Motor neuron (in vitro differentiated cells): ENCODE measurements around the gene PRDM2. TPM values are rescaled to one million over a fixed set of nuclear protein-coding genes. Genes with fewer than 3 reads are reported as not detected.
A peak's percentile ranks its signal among the peaks of the same experiment; 100 is the strongest.
"Not testable (repeated sequence)": the region's sequence is repeated elsewhere in the genome, so short reads cannot be mapped to it uniquely, and the experiment has no call there.

ENCODE experiments used
- ATAC-seq, 8 experiments: fragments of 200-7000 bp; cut with Tn5 transposase; replicated peaks in 6 of 8; 2 replicates each; pipeline ENCODE4 v1.8.0; 2021; ENCODE audit warnings: mild to moderate bottlenecking in 8 of 8, moderate library complexity in 8 of 8
- H3K27ac ChIP-seq, 2 donors: fragments of 250-450 bp; sonication (Bioruptor Pico); 2 replicates each; pipeline ENCODE4 v1.9.0; 2021; ENCODE audit warnings: antibody characterized with exemption in 2 of 2, mild to moderate bottlenecking in 2 of 2, moderate library complexity in 1 of 2
- H3K4me1 ChIP-seq, 2 donors: fragments of 250-450 bp; sonication (Bioruptor Pico); replicated peaks in 1 of 2; 2 replicates each; pipeline ENCODE4 v1.6.1; 2021; ENCODE audit warnings: antibody characterized with exemption in 2 of 2, mild to moderate bottlenecking in 2 of 2, moderate library complexity in 1 of 2
- H3K4me3 ChIP-seq, 5 donors: fragments of 250-450 bp; sonication (Bioruptor Pico); 2 replicates each; pipeline ENCODE4 v1.9.0; 2021; ENCODE audit warnings: antibody characterized with exemption in 5 of 5, mild to moderate bottlenecking in 5 of 5, moderate library complexity in 4 of 5
- WGBS, 10 experiments: fragments of 450-650 bp; shearing (Covaris generic); methylation state at CpG; one replicate each; pipeline ENCODE4 v1.0.0; 2022; 5-methylcytosine and 5-hydroxymethylcytosine counted together
- in situ Hi-C, 9 experiments: fragments of 400-800 bp; cut with MboI; loops; one replicate each; pipeline ENCODE4 v1.15.0; 2021; ENCODE audit warnings: low sequenced_read_pairs in 9 of 9, low pct_unique_long_range_greater_than_20kb in 2 of 9; ENCODE audit not compliant: unreplicated experiment in 9 of 9
- total RNA-seq, 8 experiments: library from RNA; unstranded; fragments of 300-600 nt; gene quantifications; 2 replicates each; pipeline versions ENCODE4 v1.2.3 to v1.2.4, GENCODE V29; 2022

PRDM2 gene
- total RNA-seq, 8 experiments from 2014 or later: 10.9 to 63.9 (median 37.1) TPM

GRCh38 chr1:13677896-13678295 is 22.1 kb upstream of the PRDM2 start:
- Histone ChIP-seq H3K4me1 (peaks cover 0 to 14% of the 10 kb centered on the region in 2 donors), H3K27ac (no peak overlapping the region), H3K4me3 (no peak overlapping the region)
- in situ Hi-C loops: loop anchor here in 1 of 9 experiments (10.0 kb wide), 1 partner anchor 127 kb away; no protein-coding TSS in a partner anchor
- WGBS, 10 experiments: 0 to 63% (median 30%) methylated on average over 1 of the region's 1 CpG
- ATAC-seq: no peak

DNA sequence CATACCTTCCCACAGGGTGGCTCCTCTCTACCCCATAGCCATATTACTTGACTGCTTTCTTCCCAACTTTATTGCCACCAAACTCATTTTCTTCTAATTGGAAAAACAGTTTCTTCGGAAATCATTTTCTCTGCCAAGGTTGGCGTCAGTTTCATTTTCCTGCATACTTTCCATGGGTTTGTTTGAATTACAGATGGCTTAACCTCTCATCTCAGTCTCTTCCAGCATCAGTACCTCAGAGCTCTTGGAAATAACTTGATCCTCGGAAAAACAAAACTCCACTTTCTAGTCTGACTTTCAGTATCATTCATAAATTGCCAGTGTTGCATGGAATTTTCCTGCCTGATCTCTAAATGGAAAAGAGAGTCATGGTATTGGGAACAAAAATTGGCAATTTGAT is 20.3 kb upstream of the PRDM2 start:
- Histone ChIP-seq H3K4me3 (no peak overlapping the region), H3K4me1 (peaks cover 0 to 30% of the 10 kb centered on the region in 2 donors), H3K27ac (no peak overlapping the region)
- in situ Hi-C loops: loop anchor here in 1 of 9 experiments (10.0 kb wide), 1 partner anchor 125 kb away; no protein-coding TSS in a partner anchor
- 0 to 97% (median 74%) methylated on average over 2 to 3 of the region's 3 CpGs for WGBS, 10 experiments
- no peak for ATAC-seq

GRCh38 chr1:13680609-13681008 is 19.4 kb upstream of the PRDM2 start:
- 60 to 100% (median 87%) methylated on average over 1 to 7 of the region's 9 CpGs; no CpG with 5 or more reads in 4 of the 10 experiments for WGBS, 10 experiments
- in situ Hi-C loops, H3K4me3 ChIP-seq, ATAC-seq, H3K27ac ChIP-seq: not testable (repeated sequence)
- H3K4me1 ChIP-seq: peaks cover 0 to 30% of the 10 kb centered on the region in 2 donors

GRCh38 chr1:13681921-13682320 is 18.1 kb upstream of the PRDM2 start:
- H3K4me3 ChIP-seq: no peak overlapping the region
- no peak for ATAC-seq
- H3K27ac ChIP-seq: no peak overlapping the region
- H3K4me1 ChIP-seq: peaks cover 0 to 32% of the 10 kb centered on the region in 2 donors
- WGBS, 10 experiments: 8 to 86% (median 35%) methylated on average over 1 of the region's 1 CpG; no CpG with 5 or more reads in 2 of the 10 experiments
- in situ Hi-C loops: no loop called here

- in situ Hi-C loops: no loop called here
- Histone ChIP-seq H3K4me1 (peaks cover 0 to 38% of the 10 kb centered on the region in 2 donors), H3K27ac (peak overlapping the region in 1 of 2 donors; percentile 69), H3K4me3 (no peak overlapping the region)
- WGBS, 10 experiments: 32 to 83% (median 54%) methylated on average over 1 to 3 of the region's 3 CpGs; no CpG with 5 or more reads in 2 of the 10 experiments
- ATAC-seq: peak in 2 of 8 experiments; percentile 31 to 35
Measured at GRCh38 chr1:13682444-13682843, 17.5 kb upstream of the PRDM2 start.

DNA sequence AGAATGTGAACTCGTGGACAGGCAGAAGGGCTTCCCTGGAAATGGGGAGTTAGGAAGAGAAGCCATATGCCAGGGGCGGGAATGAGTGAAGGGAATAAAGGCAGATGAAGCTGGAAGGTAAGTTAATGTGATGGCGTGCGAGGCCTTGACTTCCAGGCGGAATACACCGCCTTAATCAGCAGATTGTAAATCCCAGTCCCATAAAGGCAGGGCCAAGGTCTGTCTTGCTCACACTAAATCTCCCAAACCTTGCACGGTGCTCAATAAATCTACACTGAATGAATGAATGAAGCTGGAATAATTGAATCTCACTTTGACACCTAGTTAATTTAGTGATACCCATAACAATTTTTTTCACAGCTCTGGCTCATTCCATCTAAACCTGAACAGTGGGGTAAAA is 16.8 kb upstream of the PRDM2 start:
- WGBS, 10 experiments: 33 to 88% (median 58%) methylated on average over 2 to 7 of the region's 7 CpGs; no CpG with 5 or more reads in 1 of the 10 experiments
- peak in 5 of 8 experiments; percentile 66 to 97 (median 93) for ATAC-seq
- peak overlapping the region in 1 of 2 donors; percentile 69 for H3K27ac ChIP-seq
- no peak overlapping the region for H3K4me3 ChIP-seq
- H3K4me1 ChIP-seq: peaks cover 0 to 42% of the 10 kb centered on the region in 2 donors
- in situ Hi-C loops: no loop called here

DNA sequence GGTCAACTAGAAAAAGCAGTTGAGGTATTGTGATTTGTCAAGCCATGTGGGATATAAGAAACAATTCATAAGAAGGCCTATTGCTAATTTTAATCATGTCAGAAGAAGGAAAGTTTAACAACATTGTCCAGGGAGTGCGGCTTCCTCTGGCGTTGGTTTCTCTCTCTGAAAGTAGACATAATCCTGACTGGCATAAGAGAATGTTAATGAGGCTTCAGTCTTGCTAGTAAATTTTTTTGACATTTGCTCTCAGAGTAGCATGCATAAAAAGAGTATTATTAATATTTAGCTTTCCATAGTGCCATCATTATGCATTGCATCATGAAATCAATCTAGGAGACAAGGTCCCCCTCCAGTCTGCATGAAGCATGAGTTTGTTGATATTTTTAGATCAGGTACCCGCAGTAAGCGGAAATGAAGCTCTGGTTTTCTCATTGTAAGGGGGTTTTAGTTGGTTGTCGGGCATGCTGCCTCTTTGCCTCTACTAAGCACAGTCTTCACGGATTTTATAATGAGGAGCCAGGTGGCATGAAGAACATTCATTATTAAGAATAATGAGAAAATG is 12.8 kb upstream of the PRDM2 start:
- WGBS, 10 experiments: 50 to 93% (median 80%) methylated on average over 2 to 6 of the region's 6 CpGs
- ATAC-seq: peak in 3 of 8 experiments; percentile 34 to 52 (median 47)
- Histone ChIP-seq H3K4me3 (no peak overlapping the region), H3K27ac (peak overlapping the region in 1 of 2 donors; percentile 11), H3K4me1 (peaks cover 0 to 34% of the 10 kb centered on the region in 2 donors)
- in situ Hi-C loops: no loop called here

DNA sequence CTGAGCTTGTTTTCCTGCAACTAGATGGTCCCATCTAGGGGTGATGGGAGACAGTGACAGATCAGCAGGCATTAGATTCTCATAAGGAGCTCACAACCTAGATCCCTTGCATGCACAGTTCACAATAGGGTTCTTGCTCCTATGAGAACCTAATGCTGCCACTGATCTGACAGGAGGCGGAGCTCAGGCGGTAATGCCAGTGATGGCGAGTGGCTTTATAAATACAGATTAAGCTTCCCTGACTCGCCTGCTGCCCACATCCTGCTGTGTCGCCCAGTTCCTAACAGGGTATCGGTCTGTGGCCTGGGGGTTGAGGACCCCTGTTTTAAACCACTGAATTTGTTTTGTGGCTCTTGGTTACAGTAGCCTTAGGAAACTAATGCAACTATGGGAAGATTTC is 6.9 kb upstream of the PRDM2 start:
- WGBS, 10 experiments: 40 to 100% (median 70%) methylated on average over 1 to 6 of the region's 6 CpGs; no CpG with 5 or more reads in 2 of the 10 experiments
- H3K4me1 ChIP-seq, H3K27ac ChIP-seq, ATAC-seq, H3K4me3 ChIP-seq, in situ Hi-C loops: not testable (repeated sequence)

- no peak overlapping the region for H3K4me3 ChIP-seq
- in situ Hi-C loops: no loop called here
- ATAC-seq: no peak
- H3K27ac ChIP-seq: no peak overlapping the region
- peaks cover 3 to 4% of the 10 kb centered on the region in 2 donors for H3K4me1 ChIP-seq
- 60 to 95% (median 87%) methylated on average over 1 to 20 of the region's 21 CpGs; no CpG with 5 or more reads in 1 of the 10 experiments for WGBS, 10 experiments
Measured at GRCh38 chr1:13694886-13695684, 4.9 kb upstream of the PRDM2 start.

- no peak overlapping the region for H3K27ac ChIP-seq
- 83 to 100% (median 95%) methylated on average over 1 to 2 of the region's 2 CpGs; no CpG with 5 or more reads in 4 of the 10 experiments for WGBS, 10 experiments
- no peak overlapping the region for H3K4me3 ChIP-seq
- in situ Hi-C loops: no loop called here
- ATAC-seq: no peak
- H3K4me1 ChIP-seq: peaks cover 4 to 21% of the 10 kb centered on the region in 2 donors
Measured at GRCh38 chr1:13697738-13698137, 2.2 kb upstream of the PRDM2 start.

- in situ Hi-C loops: no loop called here
- H3K4me3 ChIP-seq: peak overlapping the region; percentile 50 to 89 (median 85)
- peaks cover 6 to 38% of the 10 kb centered on the region in 2 donors for H3K4me1 ChIP-seq
- WGBS, 10 experiments: 47 to 100% (median 81%) methylated on average over 2 to 16 of the region's 16 CpGs; no CpG with 5 or more reads in 1 of the 10 experiments
- ATAC-seq: peak in 3 of 8 experiments; percentile 5 to 21 (median 7)
- H3K27ac ChIP-seq: peak overlapping the region; percentile 88 to 89
Measured at GRCh38 chr1:13699510-13699909, 478 bp upstream of the PRDM2 start.

- in situ Hi-C loops: no loop called here
- Histone ChIP-seq H3K27ac (peak overlapping the region; percentile 88 to 89), H3K4me3 (peak overlapping the region; percentile 50 to 89 (median 85)), H3K4me1 (peaks cover 6 to 38% of the 10 kb centered on the region in 2 donors)
- WGBS, 10 experiments: 0 to 42% (median 8%) methylated on average over 2 to 20 of the region's 48 CpGs; no CpG with 5 or more reads in 1 of the 10 experiments
- ATAC-seq: peak; percentile 59 to 83 (median 80)
Measured at GRCh38 chr1:13700521-13701270, 708 bp downstream of the PRDM2 start.
